NT2/D1 (cell line): ENCODE measurements around the gene MED15.

Experiments used
- SUZ12 ChIP-seq: IDR thresholded peaks from 2 replicates; pipeline ENCODE4 v1.6.1; 2011; ENCODE audit not compliant: insufficient read length, insufficient read depth; ENCODE audit errors: extremely low read depth
- YY1 ChIP-seq: IDR thresholded peaks from 2 replicates; pipeline ENCODE4 v1.6.1; 2011; ENCODE audit not compliant: insufficient read length, insufficient read depth
- ZNF274 ChIP-seq: IDR thresholded peaks from 2 replicates; pipeline ENCODE4 v1.6.1; 2011; ENCODE audit warnings: mild to moderate bottlenecking, low read depth, low read length

DNA sequence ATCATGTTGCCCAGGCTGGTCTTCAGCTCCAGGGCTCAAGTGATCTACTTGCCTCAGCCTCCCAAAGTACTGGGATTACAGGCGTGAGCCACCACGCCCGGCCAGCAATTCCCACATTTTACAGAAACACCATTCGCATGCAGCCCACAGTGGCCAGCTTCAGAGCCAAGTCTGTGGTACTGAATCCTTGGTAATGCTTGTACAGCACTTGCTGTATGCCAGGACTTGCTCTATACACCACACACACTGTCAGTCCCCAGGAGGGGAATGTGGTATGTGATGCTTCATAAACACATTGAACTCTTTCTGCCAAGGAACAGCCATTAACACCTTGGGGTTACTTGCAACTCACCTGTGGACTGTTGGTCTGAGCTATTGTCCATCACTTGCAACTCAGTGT is 119.4 kb downstream of the MED15 start:
- no peak for TF ChIP-seq ZNF274
- TF ChIP-seq YY1: no peak
- no peak for TF ChIP-seq SUZ12
